AG04449 (cell line): ENCODE data around the gene PARD3B.

ENCODE experiments used
- CTCF ChIA-PET: fragments of 350-600 bp; formaldehyde crosslinking; extraction: SDS; loops from one replicate; lab custom pipeline; 2021; ENCODE audit warnings: antibody characterized with exemption; lab: Yijun Ruan, JAX
- POLR2A ChIA-PET: fragments of 400-600, 350-600 bp; formaldehyde crosslinking; extraction: SDS; loops from one replicate; lab custom pipeline; 2020; ENCODE audit warnings: antibody characterized with exemption, inconsistent platforms; lab: Yijun Ruan, JAX
- DNase-seq: peaks from one replicate; pipeline ENCODE4 v3.0.0-alpha.2; 2010; ENCODE audit warnings: low read depth, low spot score
- H3K4me3 ChIP-seq: 2 replicates; pipeline ENCODE4 v1.5.1; 2011; ENCODE audit warnings: low read depth, mild to moderate bottlenecking, control low read depth, low read length
- CTCF ChIP-seq: IDR thresholded peaks from one replicate; pipeline ENCODE4 v1.5.1; 2011; ENCODE audit warnings: mild to moderate bottlenecking, moderate library complexity, low read length, control low read depth, inconsistent platforms; ENCODE audit not compliant: insufficient read depth; ENCODE audit errors: missing control alignments

PARD3B gene

DNA sequence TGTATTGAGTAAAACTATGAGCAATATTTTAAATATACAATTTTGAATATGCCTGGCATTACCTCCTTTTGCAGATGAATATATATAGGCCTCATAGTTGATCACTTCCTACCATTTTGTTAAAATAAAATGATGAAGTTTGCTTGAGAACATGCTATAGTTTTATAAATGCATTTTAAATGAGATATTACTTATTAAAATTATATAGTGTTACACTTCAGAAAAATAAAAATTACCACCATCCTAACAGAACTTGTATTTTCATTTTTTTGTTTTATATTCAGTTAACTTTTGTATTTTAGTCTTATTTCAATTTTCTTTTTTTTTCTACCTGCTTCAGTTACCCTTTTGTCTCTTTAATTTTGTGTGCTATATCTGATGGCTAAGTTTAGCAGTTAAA, 426.9 kb downstream of the PARD3B start:
- ChIA-PET POLR2A (no interaction called here), CTCF (interaction anchor here (2.7 kb wide), 1 partner anchor 9 kb away, joined by 7 read pairs; no protein-coding TSS in a partner anchor)
- no peak overlapping the region for H3K4me3 ChIP-seq
- DNase-seq, result no peak
- TF ChIP-seq CTCF, result no peak

DNA sequence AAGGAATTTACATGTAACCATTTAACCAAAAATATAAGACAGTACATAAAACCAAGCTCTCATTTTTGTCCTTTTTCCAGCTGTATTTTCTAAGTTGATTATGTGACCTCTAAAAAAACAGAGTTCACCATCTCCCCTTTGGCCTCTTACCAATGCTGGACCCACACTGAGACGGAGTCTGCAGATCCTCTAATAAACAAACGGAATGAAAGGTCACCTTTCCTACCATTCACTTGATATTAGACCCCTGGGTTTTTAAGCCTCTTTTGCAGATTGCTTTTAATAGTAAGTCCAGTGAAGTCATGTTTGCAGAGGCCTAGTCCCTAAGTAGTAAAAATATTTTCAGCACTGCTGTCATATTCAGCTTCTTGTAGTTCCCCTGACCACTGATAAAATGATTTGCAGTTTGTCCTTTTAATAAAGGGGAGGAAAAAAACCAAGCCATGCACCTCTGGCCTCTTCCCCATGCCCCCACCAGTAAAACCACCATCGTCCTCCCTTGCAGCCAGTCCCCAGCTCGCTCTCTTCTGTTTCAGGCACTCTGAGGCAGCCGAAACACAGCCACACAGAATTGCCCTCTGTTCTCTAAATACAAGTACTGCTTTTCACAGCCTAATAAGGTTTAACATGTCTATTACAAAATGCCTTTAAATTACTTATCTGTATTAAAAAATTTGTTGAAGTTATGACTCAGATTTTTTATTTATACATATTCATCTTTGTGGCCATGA, 427.5 kb downstream of the PARD3B start:
- POLR2A ChIA-PET, result no interaction called here
- no peak overlapping the region for H3K4me3 ChIP-seq
- CTCF ChIA-PET, result interaction anchor here (2.7 kb wide), 1 partner anchor 8 kb away, joined by 7 read pairs; no protein-coding TSS in a partner anchor
- no peak for TF ChIP-seq CTCF
- no peak for DNase-seq

GRCh38 chr2:204973616-204974015, 428.3 kb downstream of the PARD3B start:
- no peak for TF ChIP-seq CTCF
- POLR2A ChIA-PET, result no interaction called here
- no peak for DNase-seq
- CTCF ChIA-PET, result no interaction called here
- no peak overlapping the region for H3K4me3 ChIP-seq

GRCh38 chr2:204974487-204974886, 429.2 kb downstream of the PARD3B start:
- ChIA-PET POLR2A (no interaction called here), CTCF (no interaction called here)
- DNase-seq, result no peak
- TF ChIP-seq CTCF, result no peak
- no peak overlapping the region for H3K4me3 ChIP-seq

- H3K4me3 ChIP-seq, result no peak overlapping the region
- DNase-seq, result no peak
- POLR2A ChIA-PET, result no interaction called here
- TF ChIP-seq CTCF, result no peak
- CTCF ChIA-PET, result no interaction called here
Observed at GRCh38 chr2:204977914-204978313, 432.6 kb downstream of the PARD3B start.

DNA sequence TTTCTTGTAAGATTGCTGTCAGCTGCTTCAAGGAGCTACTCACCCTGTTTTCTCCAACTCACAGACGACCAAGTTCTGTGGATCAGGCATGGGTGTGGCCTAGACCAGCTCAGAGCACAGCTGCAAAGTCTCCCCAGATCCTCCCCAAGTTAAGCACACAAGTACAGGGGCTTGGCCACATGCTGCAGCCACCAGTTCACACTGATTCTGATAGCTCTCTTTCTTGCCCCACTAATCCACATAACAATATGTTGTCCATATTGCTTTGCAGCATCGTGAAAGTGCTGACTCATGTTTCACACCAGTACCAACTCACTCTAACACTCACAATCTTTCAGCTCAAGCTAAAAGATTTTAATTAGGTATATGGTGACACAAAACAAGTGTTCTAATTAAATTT, 437.0 kb downstream of the PARD3B start:
- H3K4me3 ChIP-seq, result no peak overlapping the region
- ChIA-PET POLR2A (no interaction called here), CTCF (no interaction called here)
- no peak for DNase-seq
- no peak for TF ChIP-seq CTCF
